ENCODE results near the gene TMEM219. TPM values are rescaled to one million over a fixed set of nuclear protein-coding genes. Genes with fewer than 3 reads are reported as not detected.

Gene TMEM219
- total and polyA plus RNA-seq, 2 of the 8 experiments (the other 6 are each of a cell fraction or from before 2014, with no cell fraction given) = 60.2 to 116 TPM

GRCh38 chr16:29984137-29984763, 22.4 kb downstream of the TMEM219 start:
- Histone ChIP-seq H3K27me3 (replicated peaks in 1 of 4; ENCODE audit: control insufficient read depth in 3 of 4, extremely low read depth in 1 of 4, insufficient read depth in 3 of 4, low read length in 3 of 4) (no peaks in the 10 kb centered on the region), H3K79me2 (ENCODE audit: control insufficient read depth in 1 of 2, insufficient read depth in 2 of 2, low read length in 2 of 2) (no peaks in the 10 kb centered on the region), H3K4me2 (ENCODE audit: insufficient read depth in 1 of 2, low read depth in 2 of 2, low read length in 2 of 2) (no peak overlapping the region), H2AK5ac (ENCODE audit: low read depth, low read length) (no peak overlapping the region), H4K8ac (ENCODE audit: extremely low read depth, insufficient read depth, low read length) (no peak overlapping the region), H2BK120ac (replicated peaks; ENCODE audit: low read depth, low read length) (no peak overlapping the region), H3K18ac (ENCODE audit: extremely low read depth, low read length) (no peak overlapping the region), H3K56ac (replicated peaks; ENCODE audit: insufficient read length, low read depth, low read length) (no peak overlapping the region), H2BK15ac (ENCODE audit: low read length) (no peak overlapping the region), H2BK20ac (ENCODE audit: low read length) (no peak overlapping the region), H3K79me1 (ENCODE audit: low read depth, low read length) (0 out of 2 replicates have a peak, but pooled peaks cover 2% of the 10 kb centered on the region), H3K9me3 (ENCODE audit: insufficient read depth in 2 of 2, low read depth in 1 of 2, low read length in 1 of 2) (no peaks in the 10 kb centered on the region), H2BK12ac (ENCODE audit: low read depth, low read length) (no peak overlapping the region), H4K5ac (ENCODE audit: insufficient read length, low read depth, low read length) (no peak overlapping the region), H3K14ac (ENCODE audit: insufficient read length) (no peak overlapping the region), H3K4me1 (replicated peaks in 1 of 4; ENCODE audit: control insufficient read depth in 3 of 4, insufficient read depth in 4 of 4, low read length in 3 of 4) (no peaks in the 10 kb centered on the region), H3K23ac (ENCODE audit: insufficient read length) (no peak overlapping the region), H3K23me2 (ENCODE audit: low read depth, low read length) (no peaks in the 10 kb centered on the region), H3K4ac (replicated peaks; ENCODE audit: insufficient read length, low read depth, low read length) (no peak overlapping the region), H3K36me3 (ENCODE audit: control insufficient read depth in 2 of 4, insufficient read depth in 4 of 4, low read length in 3 of 4) (peaks cover 14 to 77% (median 59%) of the 10 kb centered on the region in 4 experiments), H4K91ac (replicated peaks; ENCODE audit: insufficient read length, low read length) (no peak overlapping the region), H2AFZ (ENCODE audit: low read length) (no peak overlapping the region), H3K27ac (ENCODE audit: low read depth, low read length) (no peak overlapping the region), H2BK5ac (ENCODE audit: low read depth, low read length) (no peak overlapping the region), H3K9ac (replicated peaks in 1 of 4; ENCODE audit: extremely low read depth in 1 of 4, low read depth in 3 of 4, low read length in 3 of 4) (no peak overlapping the region), H4K20me1 (replicated peaks in 1 of 2; ENCODE audit: control insufficient read depth in 1 of 2, insufficient read depth in 2 of 2, low read length in 2 of 2) (no peaks in the 10 kb centered on the region), H3K4me3 (ENCODE audit: extremely low read depth in 1 of 4, insufficient read depth in 2 of 4, low read depth in 3 of 4, low read length in 4 of 4) (no peak overlapping the region)
- WGBS, 2 experiments (ENCODE audit: extremely low coverage in 1 of 2, insufficient coverage in 1 of 2, insufficient read length in 1 of 2, insufficient replicate concordance in 2 of 2, low coverage in 1 of 2, low lambda C conversion rate in 2 of 2, missing lambda C conversion rate in 1 of 2) = 84% methylated on average over 6 of the region's 6 CpGs; no CpG with 5 or more reads in 1 of the 2 experiments
- FAIRE-seq (no peak), DNase-seq (ENCODE audit: low read depth in 1 of 2, low spot score in 2 of 2) (no peak)
- POLR2A ChIA-PET (ENCODE audit: partially characterized antibody) = interaction anchor here (1.3 to 2.7 kb wide), 2 partner anchors 11 to 78 kb away, joined by 4 to 8 read pairs; partner anchors contain the start of gene TAOK2
- CTCF ChIA-PET (ENCODE audit: partially characterized antibody) = interaction anchor here (0.9 to 1.8 kb wide), 4 partner anchors 9 to 48 kb away, joined by 3 to 7 read pairs (median 3); no protein-coding TSS in a partner anchor
- no peak for TF ChIP-seq CBX8 (IDR thresholded peaks at IDR 0.05; ENCODE audit: borderline replicate concordance, low read depth, low read length)

Measured in H1 (cell line).